AG10803 (cell line): ENCODE measurements around the gene ANKS1B.

ENCODE experiments used
- DNase-seq: peaks from one replicate; pipeline ENCODE4 v3.0.0; 2010; ENCODE audit warnings: low read depth
- H3K4me3 ChIP-seq: 2 replicates; pipeline ENCODE4 v1.5.1; 2011; ENCODE audit warnings: mild to moderate bottlenecking, low read length, control low read depth
- CTCF ChIP-seq: conservative IDR thresholded peaks from 2 replicates; pipeline ENCODE4 v1.5.1; 2011; ENCODE audit warnings: mild to moderate bottlenecking, low read length, control low read depth, inconsistent platforms

Gene ANKS1B

GRCh38 chr12:98873776-98874175 lies 1111.0 kb downstream of the ANKS1B start:
- H3K4me3 ChIP-seq = no peak overlapping the region
- no peak for DNase-seq
- no peak for TF ChIP-seq CTCF

- no peak for TF ChIP-seq CTCF
- no peak overlapping the region for H3K4me3 ChIP-seq
- no peak for DNase-seq
Observed at GRCh38 chr12:98870504-98870903, 1114.2 kb downstream of the ANKS1B start.

- DNase-seq = no peak
- H3K4me3 ChIP-seq = no peak overlapping the region
- no peak for TF ChIP-seq CTCF
Observed at GRCh38 chr12:98869886-98870503, 1114.7 kb downstream of the ANKS1B start.

- no peak for TF ChIP-seq CTCF
- DNase-seq = no peak
- H3K4me3 ChIP-seq = no peak overlapping the region
Observed at GRCh38 chr12:98868538-98868937, 1116.2 kb downstream of the ANKS1B start.

- no peak for DNase-seq
- TF ChIP-seq CTCF = no peak
- no peak overlapping the region for H3K4me3 ChIP-seq
Observed at GRCh38 chr12:98868076-98868475, 1116.7 kb downstream of the ANKS1B start.

- H3K4me3 ChIP-seq = no peak overlapping the region
- no peak for DNase-seq
Observed at GRCh38 chr12:98864363-98864762, 1120.4 kb downstream of the ANKS1B start.

More at GRCh38 chr12:98864363-98864762, 1120.4 kb downstream of the ANKS1B start:
- TF ChIP-seq CTCF = no peak
